ENCODE results near the gene RPTOR.

The RPTOR gene

GRCh38 chr17:80591788-80592187 lies 47.1 kb downstream of the RPTOR start:
- DNase-seq: no peak

DNA sequence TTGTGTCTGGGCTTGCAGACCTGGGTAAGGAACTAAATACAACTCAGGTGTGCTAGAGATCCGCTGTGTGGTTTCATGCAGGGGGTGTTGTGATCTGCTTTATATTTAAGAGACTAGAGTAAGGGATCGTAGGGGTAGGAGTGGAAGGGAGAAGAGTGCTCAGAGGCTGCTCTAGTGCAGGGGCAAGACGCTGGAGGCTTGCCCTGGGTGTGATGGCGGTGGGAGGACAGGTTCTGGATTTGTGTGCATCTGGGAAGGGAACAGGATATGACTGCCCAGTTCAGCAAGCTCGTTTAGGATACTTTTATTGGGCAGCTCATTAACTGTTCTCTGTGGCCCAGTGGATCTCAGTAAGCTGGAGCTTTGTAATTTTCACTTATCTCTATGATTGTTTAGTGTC lies 47.6 kb downstream of the RPTOR start:
- DNase-seq: no peak

DNA sequence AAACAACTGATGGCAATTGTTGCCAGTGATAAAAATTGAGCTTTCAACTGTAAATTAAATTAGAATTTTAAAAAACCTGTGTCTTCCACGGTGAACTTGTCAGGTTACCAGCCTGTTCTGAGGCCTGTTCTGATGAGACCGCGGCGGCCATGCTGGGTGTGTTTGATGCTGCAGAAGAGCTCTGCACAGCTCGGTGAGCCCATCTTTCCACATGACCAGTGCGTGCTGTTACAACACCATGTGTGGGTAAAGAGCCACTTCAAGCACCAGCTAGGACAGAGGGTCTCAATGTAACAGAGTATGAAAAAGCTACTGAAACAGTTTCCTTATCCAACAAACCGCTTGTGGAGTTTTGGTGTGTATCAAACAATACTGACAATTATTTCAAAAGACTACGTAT lies 48.5 kb downstream of the RPTOR start:
- DNase-seq: no peak

- DNase-seq: peak; percentile 32
Measured at GRCh38 chr17:80594431-80595269, 50.0 kb downstream of the RPTOR start.

- no peak for DNase-seq
Measured at GRCh38 chr17:80596760-80597608, 52.3 kb downstream of the RPTOR start.

GRCh38 chr17:80598813-80599545 lies 54.3 kb downstream of the RPTOR start:
- no peak for DNase-seq

DNA sequence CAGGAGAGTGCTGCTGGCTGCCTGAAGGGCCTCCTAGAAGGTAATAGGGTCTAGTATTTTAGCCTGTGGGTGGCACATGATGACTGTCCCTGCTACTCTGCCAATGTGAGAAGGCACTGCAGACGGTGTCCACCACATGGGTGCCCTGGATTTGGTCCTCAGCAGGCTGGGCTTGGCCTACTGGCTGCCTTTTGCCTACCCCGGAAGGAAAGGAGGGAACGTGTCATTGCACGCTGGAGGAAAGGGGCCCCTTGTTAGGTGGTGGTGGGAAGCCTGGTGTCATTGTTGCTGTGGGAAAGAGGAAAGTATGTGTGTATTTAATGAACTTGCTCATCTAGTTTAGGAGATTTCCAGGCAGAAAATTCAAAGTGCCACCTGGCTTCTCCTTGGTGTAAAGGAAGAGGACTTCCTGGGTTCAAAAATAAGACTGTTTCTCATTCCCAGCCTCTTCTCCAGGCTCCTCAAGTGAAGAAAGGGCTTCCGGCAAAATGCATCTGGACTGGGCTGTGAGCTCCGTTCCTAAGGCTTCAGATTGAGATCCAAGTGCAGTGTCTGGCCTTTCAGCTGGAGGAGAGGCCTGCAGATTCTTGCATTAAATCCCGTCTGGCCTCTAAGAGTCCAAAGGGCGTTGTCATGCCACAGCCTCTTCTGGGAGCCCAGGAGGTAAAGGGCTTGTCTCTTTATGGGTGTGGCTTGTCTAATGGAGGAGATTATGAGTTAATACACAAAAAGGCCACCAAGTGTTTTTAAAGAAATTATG lies 55.1 kb downstream of the RPTOR start:
- DNase-seq: no peak

GRCh38 chr17:80601146-80601545 lies 56.5 kb downstream of the RPTOR start:
- DNase-seq: no peak

DNA sequence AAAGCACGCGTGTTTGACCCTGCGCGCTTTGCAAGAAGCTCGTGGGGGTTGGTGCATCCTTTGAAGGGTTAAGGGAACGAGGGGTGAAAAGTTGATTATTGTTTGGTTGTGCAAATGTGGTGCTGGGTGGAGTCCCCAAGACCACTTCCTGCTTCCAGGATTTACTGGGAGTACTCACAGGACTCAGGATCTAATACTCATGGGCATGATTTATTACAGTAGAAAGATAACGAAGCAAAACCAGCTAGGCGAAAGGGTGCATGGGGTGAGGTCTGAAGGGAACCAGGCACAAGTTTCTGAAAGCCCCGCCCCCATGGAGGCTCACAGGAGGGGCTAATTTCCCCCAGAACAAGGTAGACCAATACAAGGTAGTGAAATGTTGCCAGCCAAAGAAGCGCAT lies 58.8 kb downstream of the RPTOR start:
- no peak for DNase-seq

DNA sequence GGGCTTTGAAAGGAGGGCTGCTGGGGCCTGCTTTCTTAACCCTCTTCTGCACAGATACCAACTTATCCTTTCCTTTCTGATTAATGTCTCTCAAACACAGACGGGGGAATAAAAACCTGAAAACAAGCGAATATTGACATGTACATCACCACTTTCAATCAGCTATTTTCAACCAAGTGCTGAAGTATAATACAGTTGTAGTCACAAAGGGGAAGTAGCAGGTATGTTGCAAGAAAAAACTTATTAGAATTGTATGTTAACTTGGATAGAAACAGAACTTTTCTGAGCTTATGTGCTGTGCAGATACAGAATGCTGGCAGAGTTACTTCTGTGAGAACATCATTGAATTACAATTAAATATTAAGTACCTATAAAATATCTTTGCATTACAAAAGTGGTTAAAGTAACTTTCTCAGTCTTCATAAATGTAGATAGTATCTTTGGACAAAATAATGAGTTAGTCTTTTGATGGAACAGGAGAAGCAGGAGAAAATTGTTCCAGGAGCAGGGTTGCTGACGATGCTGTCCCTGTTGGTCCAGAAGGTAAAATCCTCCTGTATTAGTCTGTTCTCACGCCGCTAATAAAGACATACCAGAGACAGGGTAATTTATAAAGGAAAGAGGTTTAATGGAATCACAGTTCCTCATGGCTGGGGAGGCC lies 59.5 kb downstream of the RPTOR start:
- no peak for DNase-seq

DNA sequence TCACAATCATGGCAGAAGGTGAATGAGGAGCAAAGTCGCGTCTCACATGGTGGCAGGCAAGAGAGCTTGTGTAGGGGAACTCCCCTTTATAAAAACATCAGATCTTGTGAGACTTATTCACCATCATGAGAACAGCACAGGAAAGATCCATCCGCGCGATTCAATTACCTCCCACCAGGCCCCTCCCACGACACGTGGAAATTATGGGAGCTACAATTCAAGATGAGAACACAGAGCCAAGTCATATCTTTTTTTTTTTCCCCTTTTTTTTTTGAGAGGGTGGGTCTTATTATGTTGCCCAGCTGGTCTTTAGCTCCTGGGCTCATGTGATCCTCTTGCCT lies 60.0 kb downstream of the RPTOR start:
- no peak for DNase-seq

- DNase-seq: no peak
Measured at GRCh38 chr17:80605326-80606066, 60.9 kb downstream of the RPTOR start.

- DNase-seq: no peak
Measured at GRCh38 chr17:80608326-80608725, 63.7 kb downstream of the RPTOR start.

- no peak for DNase-seq
Measured at GRCh38 chr17:80609757-80610156, 65.1 kb downstream of the RPTOR start.

DNA sequence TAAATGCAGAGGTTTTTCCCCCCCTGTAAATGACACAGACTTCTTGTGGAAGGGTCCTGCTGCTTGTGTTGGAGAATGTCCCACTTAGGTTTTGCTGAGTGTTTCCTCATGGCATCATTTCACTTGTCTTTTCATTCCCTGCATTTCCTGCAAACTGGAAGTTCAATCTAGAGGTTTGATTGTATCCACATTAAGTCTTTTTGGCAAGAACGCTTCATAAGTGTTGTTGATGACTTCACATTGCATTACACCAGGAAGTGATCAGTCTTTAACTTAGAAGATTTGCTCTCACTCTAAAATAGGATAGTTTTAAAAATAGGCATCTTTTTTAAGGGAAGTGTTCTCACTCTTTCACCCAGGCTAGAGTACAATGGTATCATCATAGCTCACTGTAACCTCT lies 67.2 kb downstream of the RPTOR start:
- DNase-seq: no peak

GRCh38 chr17:80612997-80613731 lies 68.5 kb downstream of the RPTOR start:
- DNase-seq: no peak

DNA sequence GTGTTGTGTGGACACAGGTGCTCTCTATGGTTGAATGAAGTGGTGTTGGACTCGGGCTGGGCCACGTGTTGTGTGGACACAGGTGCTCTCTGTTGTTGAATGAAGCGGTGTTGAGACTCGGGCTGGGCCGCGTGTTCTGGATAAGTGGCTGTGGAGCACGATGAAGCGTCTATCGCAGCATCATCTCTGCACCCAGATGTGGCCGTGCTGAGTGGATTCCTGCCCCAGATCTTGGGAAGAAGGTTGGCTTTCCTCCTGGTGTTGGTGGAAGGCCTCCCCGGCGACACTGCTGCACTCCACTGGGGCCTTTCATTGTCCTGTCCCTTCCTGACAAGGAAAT lies 69.1 kb downstream of the RPTOR start:
- no peak for DNase-seq

GRCh38 chr17:80614332-80615047 lies 69.9 kb downstream of the RPTOR start:
- no peak for DNase-seq

DNA sequence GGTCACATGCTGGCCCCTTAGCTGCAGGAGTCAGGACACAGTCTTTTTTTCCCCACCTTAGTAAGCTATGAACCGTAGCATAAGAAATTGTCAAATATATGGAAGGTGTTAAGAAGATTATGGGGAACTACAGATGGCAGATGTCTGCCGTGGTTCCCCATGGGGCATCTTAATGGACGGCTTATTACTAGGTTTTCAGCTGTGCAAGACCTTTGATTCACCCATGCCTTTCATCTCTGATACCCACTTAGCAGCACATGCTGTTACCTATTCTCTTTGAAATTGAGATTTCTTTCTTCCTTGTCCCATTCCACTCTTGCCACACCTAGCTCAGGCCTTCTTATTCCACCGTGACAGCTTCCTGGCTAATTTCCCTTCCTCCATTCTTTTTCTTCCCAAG lies 70.7 kb downstream of the RPTOR start:
- DNase-seq: peak; percentile 16

DNA sequence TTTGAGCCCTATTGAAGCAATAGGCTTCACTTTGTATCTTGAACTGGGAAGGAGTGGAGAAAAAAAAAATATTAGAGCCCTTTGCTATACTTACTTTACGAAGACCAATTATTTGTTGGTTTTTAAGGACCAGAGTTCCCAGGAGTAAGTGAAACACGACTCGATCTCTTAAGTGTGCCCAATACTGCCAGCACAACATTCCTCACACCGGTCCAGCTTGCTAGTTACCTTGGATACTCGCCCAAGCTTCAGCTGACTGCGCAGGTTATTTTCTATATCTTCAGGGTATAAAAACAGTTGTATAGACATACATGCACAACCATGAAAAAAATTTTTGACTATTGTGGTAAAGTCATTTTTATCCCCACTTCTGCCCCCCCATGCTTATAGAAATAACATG lies 72.1 kb downstream of the RPTOR start:
- DNase-seq: no peak
